T-helper 2 cell (primary cell): ENCODE measurements around the gene RELB.
A peak's percentile ranks its signal among the peaks of the same experiment; 100 is the strongest.

Experiments used
- DNase-seq, 5 experiments: peaks; one replicate each; pipeline versions ENCODE4 v3.0.0 to v3.0.0-alpha.2; 2012 to 2022

RELB gene

DNA sequence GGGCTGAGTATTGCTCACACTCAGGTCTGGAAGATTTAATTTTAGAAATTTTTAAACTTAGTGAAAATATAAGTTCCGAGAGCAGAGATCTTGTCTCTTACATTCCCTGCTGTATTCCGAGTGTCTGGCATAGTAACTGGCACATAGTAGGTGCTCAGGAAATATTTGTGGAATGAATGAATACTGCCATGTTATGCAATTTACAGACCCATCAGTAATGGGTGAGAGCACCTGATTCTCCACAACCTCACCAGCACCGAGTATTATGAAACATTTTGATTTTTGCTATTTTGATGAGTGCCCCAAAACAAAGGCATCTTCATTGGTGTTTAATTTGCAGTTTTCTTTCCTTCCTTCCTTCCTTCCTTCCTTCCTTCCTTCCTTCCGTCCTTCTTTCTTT is 21.8 kb downstream of the RELB start:
- DNase-seq, result no peak

DNA sequence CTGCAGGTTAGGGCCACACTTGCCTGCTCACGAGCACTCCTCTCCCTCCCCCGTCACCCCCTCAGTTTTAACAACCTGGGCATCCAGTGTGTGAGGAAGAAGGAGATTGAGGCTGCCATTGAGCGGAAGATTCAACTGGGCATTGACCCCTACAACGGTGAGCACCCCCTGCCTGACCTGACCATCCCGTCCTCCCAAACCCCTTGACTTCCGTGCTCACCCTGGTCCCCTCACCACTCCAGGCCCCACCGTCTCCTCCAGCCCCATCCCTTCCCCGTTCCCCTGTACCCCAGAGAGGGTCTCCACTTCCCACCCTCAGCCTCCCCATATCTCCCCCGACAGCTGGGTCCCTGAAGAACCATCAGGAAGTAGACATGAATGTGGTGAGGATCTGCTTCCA is 24.0 kb downstream of the RELB start:
- DNase-seq, result no peak

DNA sequence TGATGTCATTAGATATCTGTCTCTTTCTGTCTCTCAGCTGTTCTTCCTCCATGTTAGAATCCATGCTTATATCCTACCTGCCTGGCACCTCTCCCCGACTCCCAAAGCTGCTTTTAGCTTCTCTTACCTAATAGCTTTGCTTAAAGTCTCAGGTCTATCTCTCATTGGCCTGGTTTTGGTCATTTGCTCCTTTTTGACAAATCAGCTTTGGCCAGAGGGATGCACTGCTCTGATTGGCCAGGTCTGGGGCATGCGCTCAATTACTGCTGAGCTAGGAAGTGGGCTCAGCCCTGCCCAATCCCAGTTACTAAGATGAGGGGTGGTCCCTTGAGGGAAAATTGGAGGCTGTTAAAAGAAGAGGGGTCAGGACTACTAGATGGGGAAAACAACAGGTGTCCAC is 26.1 kb downstream of the RELB start:
- no peak for DNase-seq

DNA sequence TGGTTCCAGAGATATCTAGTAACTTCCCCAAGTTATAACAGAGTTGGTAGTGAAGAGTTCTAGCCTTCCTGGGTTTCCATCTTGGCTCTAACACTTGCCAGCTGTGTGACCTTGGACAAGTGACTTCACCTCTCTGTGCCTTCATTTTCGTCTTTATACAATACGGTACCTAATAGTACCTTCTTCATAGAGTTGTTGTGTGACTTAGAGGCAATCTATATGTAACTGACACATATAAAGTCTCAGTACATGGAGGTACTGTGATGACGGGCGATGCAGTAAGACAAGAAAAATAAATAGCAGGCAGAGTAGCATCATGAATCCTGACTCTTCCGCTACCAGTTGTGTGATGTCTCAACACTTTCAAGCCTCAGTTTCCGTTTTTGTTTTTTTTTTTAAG is 29.6 kb downstream of the RELB start:
- DNase-seq, result no peak

DNA sequence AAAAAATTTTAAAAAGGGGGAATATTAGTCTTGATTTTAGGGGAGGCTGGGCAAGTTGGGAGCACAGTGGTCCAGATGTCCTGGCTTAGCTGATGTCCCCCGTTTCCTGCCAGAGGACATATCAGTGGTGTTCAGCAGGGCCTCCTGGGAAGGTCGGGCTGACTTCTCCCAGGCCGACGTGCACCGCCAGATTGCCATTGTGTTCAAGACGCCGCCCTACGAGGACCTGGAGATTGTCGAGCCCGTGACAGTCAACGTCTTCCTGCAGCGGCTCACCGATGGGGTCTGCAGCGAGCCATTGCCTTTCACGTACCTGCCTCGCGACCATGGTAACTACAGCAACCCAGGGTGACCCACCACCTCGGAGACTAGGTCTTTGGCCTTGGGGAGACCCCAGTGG is 31.2 kb downstream of the RELB start:
- no peak for DNase-seq

DNA sequence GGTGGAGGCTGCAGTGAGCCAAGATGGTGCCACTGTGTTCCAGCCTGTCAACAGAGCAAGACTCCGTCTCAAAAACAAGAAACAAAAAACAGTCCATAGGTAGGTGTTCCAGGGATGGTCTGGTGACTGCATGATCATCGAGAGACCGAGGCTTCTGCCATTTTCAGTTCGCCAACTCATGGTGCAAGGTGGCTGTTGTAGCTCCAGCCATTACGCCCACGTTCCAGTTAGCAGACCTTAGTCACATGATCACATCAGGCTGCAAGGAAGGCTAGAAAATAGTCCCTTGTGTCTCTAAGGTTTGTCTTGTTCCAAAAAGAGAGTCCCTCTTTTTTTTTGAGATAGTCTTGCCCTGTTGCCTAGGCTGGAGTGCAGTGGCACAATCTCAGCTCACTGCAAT is 34.5 kb downstream of the RELB start:
- DNase-seq, result no peak

DNA sequence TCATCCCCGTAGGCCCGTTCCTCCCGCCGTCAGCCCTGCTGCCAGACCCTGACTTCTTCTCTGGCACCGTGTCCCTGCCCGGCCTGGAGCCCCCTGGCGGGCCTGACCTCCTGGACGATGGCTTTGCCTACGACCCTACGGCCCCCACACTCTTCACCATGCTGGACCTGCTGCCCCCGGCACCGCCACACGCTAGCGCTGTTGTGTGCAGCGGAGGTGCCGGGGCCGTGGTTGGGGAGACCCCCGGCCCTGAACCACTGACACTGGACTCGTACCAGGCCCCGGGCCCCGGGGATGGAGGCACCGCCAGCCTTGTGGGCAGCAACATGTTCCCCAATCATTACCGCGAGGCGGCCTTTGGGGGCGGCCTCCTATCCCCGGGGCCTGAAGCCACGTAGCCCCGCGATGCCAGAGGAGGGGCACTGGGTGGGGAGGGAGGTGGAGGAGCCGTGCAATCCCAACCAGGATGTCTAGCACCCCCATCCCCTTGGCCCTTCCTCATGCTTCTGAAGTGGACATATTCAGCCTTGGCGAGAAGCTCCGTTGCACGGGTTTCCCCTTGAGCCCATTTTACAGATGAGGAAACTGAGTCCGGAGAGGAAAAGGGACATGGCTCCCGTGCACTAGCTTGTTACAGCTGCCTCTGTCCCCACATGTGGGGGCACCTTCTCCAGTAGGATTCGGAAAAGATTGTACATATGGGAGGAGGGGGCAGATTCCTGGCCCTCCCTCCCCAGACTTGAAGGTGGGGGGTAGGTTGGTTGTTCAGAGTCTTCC is 36.3 kb downstream of the RELB start:
- DNase-seq, result no peak

DNA sequence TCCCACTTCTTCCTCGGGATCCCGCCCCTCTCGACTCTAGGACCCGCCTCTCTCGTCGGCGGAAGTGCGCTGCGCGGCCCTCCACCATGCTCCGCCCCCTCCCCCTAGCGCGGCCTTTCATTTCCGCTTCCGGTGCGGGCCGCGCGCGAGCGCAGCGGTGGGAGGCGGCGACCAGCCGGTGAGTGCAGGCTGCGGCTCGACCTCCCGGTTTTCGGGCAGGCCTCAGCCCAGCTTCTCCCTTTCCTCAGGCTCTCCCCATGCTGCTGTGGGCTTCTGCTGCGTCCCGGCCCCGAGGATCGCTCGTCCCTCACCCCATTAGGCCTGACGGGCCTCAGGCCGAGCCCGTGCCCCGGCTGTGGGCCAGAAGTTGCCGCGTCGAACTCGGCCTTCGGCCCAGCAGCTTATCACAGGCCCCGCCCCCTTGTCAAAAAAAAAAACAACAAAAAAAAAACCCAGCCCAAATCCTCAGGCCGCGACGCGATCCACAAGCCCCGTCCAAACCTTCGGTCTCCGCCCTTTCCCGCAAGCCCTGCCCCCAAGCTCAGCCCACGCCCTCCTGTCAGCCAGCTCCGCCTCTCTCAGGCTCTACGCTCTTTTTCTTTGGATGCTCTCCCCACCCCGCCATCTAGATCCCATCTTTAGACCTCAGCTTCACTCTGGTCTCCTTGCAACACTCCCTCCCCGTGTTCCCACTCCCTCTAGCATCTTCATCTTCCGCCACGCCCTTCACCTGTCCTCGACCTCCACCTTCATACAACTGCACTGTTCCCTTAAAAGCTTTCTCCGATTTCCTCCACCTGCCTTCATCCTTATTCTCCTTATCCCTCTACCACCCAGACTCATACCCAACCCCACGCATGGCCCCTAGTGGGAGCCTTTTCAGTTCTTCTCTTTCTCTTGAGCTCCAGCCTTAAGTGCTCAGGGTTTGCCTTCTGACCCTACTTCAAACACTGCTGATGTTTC is 37.9 kb downstream of the RELB start, which contains the start of gene CLASRP:
TSS of gene CLASRP (plus strand) at position 115 of the 963 bp plus-strand sequence. CDS start 1,168 bp downstream, outside the sequence.
- DNase-seq, result peak; percentile 77 to 91 (median 82)

DNA sequence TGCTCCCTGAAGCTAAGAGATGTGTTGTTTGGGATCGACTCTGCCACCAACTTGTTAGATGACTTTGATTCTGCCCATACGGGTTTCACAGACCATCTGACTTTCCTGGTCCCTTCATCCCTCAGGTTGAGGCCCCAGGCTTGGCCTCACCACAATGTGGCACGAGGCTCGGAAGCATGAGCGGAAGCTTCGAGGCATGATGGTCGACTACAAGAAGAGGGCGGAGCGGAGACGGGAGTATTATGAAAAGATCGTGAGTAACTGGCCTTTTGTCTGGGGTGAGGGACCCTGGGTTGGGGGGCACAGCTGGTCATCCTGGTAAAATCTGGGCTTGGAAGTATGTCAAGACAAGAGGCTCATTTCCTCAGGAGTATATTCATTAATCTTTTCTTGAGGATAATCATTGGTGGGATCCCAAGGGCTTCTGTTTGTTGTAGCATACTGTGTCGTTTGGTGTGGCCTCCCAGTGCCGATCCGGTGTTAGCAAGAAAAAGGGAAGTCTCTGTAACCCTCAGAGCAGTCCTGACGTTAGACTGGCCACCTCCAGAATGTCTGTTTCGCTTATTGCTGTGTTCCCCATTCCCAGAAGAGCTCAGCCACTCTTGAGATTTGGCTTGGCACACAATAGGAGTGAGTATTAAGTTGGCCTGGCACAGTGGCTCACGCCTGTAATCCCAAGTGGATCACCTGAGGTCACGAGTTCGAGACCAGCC is 39.0 kb downstream of the RELB start:
- DNase-seq, result no peak

DNA sequence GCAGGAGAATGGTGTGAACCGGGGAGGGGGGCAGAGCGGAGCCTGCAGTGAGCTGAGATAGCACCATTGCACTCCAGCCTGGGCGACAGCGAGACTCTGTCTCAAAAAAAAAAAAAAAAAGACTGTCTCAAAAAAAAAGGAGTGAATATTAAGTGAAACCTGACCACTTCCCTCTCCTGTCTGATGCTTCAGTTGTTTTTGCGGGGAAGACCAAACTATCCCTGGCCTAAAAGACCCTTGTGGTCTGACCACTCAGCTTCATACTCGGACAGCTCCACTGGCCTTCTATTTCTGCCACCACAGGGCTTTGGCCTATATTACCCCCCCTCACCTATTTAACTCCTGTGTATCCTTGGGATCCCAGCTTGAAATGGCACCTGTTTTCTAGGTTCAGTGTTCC is 39.9 kb downstream of the RELB start:
- no peak for DNase-seq

DNA sequence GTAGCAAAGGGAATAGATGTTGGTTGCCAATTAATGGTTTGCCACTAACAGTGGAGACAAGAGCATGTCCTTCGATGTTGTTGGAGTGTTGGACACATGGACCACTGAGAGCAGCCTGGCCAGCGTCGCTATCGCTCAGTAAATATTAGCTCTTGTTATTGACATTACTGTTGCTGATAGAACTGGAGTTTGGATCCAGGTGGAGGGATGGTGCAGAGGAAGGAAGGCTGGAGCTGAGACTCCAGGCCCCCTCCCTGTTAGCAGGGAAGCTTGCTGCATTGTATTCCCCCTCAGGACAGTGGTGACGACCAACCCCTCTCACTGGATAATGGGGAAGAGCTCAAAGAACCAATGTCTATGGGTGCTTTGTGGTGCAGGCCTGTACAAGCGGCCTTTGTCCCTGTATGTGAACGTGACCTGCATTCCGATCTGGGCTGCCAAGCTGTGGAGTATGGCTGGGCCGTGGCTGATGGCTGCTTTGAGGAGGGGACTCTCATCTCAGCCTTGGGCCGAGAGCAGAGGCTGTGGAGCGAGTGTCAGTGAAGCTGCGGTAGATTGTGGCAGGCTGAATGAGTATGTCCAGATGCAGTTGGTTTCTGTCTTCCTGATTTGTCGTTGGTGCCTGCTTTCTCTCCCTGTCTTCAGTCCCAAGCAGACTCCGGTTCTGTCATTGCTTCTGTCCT is 44.5 kb downstream of the RELB start:
- no peak for DNase-seq

DNA sequence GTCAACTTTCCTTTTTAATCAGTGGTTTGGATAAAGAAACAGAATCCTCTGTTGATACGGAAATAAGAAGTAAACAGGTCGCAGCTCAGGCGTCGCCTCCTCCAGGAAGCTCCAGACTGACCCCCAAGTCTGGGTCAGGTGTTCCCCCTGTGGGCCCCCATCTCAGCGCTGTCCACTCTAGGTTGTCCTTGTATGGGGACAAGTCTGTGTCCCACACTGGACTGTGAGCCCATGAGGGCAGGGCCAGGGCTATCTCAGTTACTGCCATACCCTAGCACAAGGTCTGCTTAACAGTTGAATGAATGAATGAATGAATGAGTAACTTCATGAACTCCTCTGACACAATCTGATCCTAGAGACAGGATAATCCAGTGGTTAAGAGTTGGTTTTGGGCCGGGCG is 45.1 kb downstream of the RELB start:
- DNase-seq, result no peak

DNA sequence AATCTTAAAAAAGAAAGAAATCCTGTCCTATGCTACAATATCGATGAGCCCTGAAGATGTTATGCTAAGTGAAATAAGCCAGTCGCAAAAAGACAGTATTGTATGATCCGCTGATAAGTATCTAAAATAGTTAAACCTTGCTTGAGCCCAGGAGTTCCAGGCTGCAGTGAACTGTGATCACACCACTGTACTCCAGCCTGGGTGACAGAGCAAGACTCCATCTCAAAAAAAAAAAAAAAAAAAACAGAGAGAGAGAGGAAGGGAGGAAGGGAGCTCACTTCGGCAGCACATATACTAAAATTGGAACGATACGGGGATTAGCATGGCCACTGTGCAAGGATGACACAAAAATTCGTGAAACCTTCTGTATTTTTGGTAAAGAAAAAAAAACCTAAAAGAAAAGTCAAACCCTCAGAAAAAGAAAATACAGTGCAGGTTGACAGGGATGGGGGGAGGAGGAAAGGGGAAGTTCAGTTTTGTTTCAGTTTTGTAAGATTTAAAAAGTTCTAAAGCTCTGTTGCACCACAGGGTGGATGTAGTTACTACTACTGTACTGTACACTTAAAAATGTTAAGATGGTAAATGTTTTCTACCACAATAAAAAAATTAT is 46.0 kb downstream of the RELB start:
- DNase-seq, result peak in 1 of 5 experiments; percentile 22

DNA sequence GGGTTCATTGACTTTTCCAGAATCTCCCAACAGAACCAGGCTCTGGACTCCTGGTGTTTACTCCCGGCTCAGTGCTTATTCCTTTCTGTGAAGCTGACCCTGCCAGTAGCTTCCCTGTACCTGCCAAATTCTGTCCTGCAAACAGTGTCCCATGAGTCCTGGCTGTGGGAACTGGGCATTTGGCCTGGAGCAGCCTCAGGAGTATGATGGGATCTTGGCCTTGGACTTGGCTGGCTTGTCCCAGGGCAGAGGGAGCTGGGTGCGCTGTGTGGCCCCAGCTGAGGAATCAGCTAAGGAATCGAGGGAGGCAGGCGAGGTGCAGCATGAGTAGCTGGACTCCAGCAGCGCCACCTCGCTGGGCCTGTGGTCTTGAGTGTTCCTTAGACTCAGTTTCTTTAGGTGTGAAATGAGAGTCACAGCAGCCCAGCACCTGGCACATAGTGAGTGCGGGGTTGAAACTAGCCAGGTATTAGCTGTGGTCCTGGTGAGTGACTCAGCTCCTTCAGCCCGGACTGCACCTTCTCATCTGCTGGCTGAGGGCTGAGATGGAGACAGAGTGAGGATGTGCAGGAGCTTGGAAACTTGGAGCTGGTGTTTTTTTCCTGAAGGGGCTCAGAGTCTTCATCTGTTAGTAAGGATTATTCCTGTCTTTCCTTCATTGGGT is 47.9 kb downstream of the RELB start:
- no peak for DNase-seq

DNA sequence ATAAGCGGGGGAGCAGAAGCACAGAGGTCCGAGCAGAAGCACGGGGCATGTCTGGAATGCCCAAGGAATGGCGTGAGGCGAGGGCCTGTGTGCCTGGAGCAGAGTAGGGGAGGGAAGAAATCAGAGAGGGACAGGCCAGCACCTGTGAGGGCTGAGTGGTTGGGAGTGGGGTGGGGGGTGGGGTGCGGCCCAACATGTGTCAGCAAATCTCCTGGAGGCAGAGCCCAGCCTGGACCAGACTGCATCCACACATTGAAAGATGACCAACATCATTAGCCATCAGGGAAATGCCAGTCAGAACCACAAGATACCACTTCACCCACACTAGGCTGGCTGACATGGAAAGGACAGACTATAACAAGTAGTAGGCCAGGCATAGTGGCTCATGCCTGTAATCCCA is 48.8 kb downstream of the RELB start:
- no peak for DNase-seq

DNA sequence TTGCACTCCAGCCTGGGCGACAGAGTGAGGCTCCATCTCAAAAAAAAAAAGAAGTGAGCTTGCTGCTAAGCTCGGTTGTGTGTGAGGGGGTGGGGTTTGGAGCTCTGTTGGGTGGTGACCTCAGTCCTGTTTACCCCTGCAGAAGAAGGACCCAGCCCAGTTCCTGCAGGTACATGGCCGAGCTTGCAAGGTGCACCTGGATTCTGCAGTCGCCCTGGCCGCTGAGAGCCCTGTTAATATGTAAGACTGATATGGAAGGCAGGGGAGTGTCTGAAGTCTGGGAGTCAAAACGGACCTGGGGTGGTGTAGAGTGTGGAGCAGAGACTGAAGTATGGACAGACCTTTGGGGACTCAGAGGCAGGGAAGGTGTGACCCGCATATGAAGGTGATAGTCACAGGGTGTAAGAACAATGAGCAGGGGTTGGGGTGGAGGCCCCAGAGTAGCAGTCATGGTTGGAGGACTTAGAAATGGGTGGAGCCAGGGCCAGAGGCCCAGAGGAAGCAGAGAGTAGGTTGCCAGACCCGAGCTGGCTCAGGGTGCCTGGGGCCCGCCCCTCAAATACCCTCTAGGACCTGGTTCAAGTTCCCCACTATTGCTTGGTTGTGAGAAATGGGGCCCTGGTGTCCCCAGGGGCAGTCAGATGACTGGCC is 50.8 kb downstream of the RELB start:
- no peak for DNase-seq

DNA sequence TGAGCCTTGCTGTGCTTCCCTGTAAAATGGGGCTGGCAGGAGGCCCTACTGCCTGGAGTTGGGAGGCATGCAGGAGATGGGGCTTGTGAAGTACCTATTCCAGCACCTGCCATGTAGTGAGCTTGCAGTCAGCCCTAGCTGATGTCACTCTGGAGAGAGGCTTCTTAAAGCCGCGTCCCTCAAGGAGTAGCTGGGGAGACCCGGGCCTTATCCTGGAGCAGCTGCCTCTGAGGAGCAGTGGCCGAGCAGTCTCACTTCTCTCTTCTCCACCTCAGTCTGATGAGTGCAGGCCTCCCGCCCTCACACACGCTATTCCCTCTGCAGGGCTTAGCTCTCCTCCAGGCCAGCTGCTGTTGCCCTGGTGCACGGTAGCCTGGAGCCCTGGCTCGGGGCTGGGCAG is 55.6 kb downstream of the RELB start:
- no peak for DNase-seq

DNA sequence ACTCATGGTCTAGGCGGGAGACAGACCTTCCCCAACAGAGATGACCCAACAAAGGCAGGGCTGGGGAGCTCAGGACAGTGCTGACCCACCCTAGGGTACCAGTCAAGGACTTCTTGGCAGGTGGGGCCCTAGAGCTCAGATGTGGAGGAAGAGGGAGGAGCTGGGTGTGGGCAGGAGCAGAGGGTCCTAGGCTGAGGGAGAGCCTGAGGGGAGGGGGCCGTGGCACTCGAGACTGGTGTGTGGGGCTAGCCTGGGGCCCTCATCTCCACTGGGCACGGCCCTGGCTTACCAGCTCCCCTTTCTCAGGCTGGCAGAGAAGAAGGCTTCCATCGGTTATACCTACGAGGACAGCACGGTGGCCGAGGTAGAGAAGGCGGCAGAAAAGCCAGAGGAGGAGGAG is 56.2 kb downstream of the RELB start:
- no peak for DNase-seq

DNA sequence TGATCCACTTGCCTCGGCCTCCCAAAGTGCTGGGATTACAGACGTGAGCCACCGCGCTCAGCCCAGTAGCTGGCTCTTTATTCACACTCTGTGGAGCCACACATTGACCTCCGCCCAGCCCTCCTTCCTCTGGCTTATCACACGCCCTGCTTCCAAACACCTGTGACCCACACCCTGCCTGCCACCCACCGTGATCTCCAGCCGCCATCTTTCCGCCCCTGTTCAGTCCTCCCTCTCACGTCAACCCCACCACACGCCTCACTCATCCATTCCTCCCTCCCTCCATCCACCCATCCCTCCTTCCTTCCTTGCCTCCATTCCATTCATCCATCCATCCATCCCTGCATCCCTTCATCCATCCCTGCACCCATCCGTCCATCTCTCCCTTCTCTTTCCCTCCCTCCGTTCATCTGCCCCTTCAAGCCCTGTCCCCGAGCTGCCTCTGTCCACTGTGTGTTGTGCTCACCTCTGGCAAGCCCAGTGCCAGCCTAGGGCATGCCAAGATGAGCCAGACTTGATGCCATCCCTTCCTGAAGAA is 57.4 kb downstream of the RELB start:
- DNase-seq, result no peak

DNA sequence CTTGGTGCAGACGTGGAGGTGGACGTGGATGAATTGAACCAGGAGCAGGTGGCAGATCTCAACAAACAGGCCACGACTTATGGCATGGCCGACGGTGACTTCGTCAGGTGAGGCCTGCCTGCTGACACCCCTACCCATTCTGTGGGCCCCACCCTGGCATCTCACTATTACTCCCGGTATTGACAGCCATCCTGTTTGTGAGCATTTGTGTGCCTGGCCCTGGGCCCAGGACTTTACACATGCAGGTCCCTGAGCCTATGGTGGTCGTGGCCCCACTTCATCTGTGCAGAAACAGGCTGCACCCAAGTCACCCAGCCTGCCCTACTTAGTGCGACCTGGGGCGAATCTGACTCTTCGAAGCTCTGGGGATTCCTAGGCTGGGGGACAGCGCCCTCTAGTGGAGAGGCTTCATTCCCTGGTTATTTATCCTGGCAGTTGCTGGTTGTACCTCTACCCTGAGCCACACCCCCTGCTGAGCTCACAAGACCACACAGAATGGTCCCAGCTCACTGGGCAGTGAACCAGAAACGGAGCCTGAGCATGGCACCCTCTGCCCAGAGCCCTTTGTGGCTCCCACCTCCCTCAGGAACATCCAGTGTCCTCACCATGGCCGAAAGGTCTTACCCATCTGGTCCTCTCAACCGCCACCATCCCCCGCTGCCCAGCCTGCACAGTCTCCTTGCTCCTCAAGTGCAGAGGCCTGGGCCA is 58.1 kb downstream of the RELB start:
- DNase-seq, result peak; percentile 58 to 80 (median 73)
